GM23248 (cell line): ENCODE data around the gene NFIA. TPM values are rescaled to one million over a fixed set of nuclear protein-coding genes. Genes with fewer than 3 reads are reported as not detected.

Source experiments
- DNase-seq: peaks from one replicate; pipeline ENCODE4 v3.0.0-alpha.2; 2015
- H2AFZ ChIP-seq: fragments of 200-600 bp; sonication (generic); 2 replicates; pipeline ENCODE4 v1.6.1; 2016; ENCODE audit warnings: antibody characterized with exemption
- H3F3A ChIP-seq: fragments of 200-600 bp; sonication (generic); 2 replicates; pipeline ENCODE4 v1.6.1; 2016; ENCODE audit warnings: mild to moderate bottlenecking, antibody characterized with exemption, mixed run types; ENCODE audit not compliant: insufficient read depth
- H3K27ac ChIP-seq: fragments of 200-600 bp; sonication (generic); 2 replicates; pipeline ENCODE4 v1.5.1; 2016; ENCODE audit warnings: mild to moderate bottlenecking
- H3K27me3 ChIP-seq: fragments of 200-600 bp; sonication (generic); replicated peaks from 2 replicates; pipeline ENCODE4 v1.6.1; 2016; ENCODE audit warnings: mild to moderate bottlenecking; ENCODE audit not compliant: insufficient read depth
- H3K36me3 ChIP-seq: fragments of 200-600 bp; sonication (generic); 2 replicates; pipeline ENCODE4 v1.6.1; 2016; ENCODE audit warnings: low read depth, mild to moderate bottlenecking
- H3K4me1 ChIP-seq: fragments of 200-600 bp; sonication (generic); 2 replicates; pipeline ENCODE4 v1.6.1; 2016; ENCODE audit warnings: mild to moderate bottlenecking; ENCODE audit not compliant: insufficient read depth
- H3K4me2 ChIP-seq: fragments of 200-600 bp; sonication (generic); one replicate; pipeline ENCODE4 v1.6.1; 2016; ENCODE audit warnings: mild to moderate bottlenecking; ENCODE audit not compliant: unreplicated experiment
- H3K4me3 ChIP-seq: fragments of 200-600 bp; sonication (generic); 2 replicates; pipeline ENCODE4 v1.5.1; 2016; ENCODE audit warnings: mild to moderate bottlenecking
- H3K79me2 ChIP-seq: fragments of 200-600 bp; sonication (generic); 2 replicates; pipeline ENCODE4 v1.6.1; 2016; ENCODE audit warnings: mild to moderate bottlenecking; ENCODE audit not compliant: insufficient read depth
- H3K9ac ChIP-seq: fragments of 200-600 bp; sonication (generic); 2 replicates; pipeline ENCODE4 v1.6.1; 2016; ENCODE audit warnings: mild to moderate bottlenecking
- H3K9me2 ChIP-seq: fragments of 200-600 bp; sonication (generic); 2 replicates; pipeline ENCODE4 v1.6.1; 2016; ENCODE audit warnings: mixed run types, mild to moderate bottlenecking, moderate library complexity; ENCODE audit not compliant: insufficient read depth
- H3K9me3 ChIP-seq: fragments of 200-600 bp; sonication (generic); one replicate; pipeline ENCODE4 v1.6.1; 2017; ENCODE audit warnings: low read depth
- H4K20me1 ChIP-seq: fragments of 200-600 bp; sonication (generic); 2 replicates; pipeline ENCODE4 v1.6.0; 2016; ENCODE audit not compliant: insufficient read depth
- EZH2 ChIP-seq: fragments of 200-600 bp; sonication (generic); IDR thresholded peaks from 2 replicates; pipeline ENCODE4 v1.6.1; 2018; ENCODE audit warnings: antibody characterized with exemption, mild to moderate bottlenecking; ENCODE audit not compliant: insufficient read depth, poor library complexity, severe bottlenecking
- EZH2phosphoT487 ChIP-seq: fragments of 200-600 bp; sonication (generic); IDR thresholded peaks from 2 replicates; pipeline ENCODE4 v1.6.1; 2018; ENCODE audit warnings: antibody characterized with exemption, moderate library complexity, mild to moderate bottlenecking, low read depth; ENCODE audit not compliant: insufficient read depth
- WGBS, 2 experiments: methylation state at CpG; one replicate each; pipeline ENCODE4 v1.1.6; 2015 to 2017; ENCODE audit warnings: low lambda C conversion rate in 2 of 2, low coverage in 1 of 2; ENCODE audit errors: missing lambda C conversion rate in 2 of 2; 5-methylcytosine and 5-hydroxymethylcytosine counted together
- in situ Hi-C: fragments of 300-500 bp; cut with MboI; formaldehyde crosslinking; loops from 2 replicates; pipeline ENCODE4 v1.15.0; 2020
- polyA plus RNA-seq: library from polyadenylated mRNA; unstranded; fragments of >200 nt; fragmentation: Nextera tagmentation; extraction: Ambion mirVana; gene quantifications from 2 replicates; pipeline ENCODE4 v1.2.1, GENCODE V29; 2016
- total RNA-seq: library from RNA; depleted of rRNA; stranded (reverse); fragments of >200 nt; shearing (Covaris generic); gene quantifications from 2 replicates; pipeline ENCODE4 v1.2.3, GENCODE V29; 2014

Gene NFIA
- total and polyA plus RNA-seq, 2 experiments from 2014 or later: 3.4 to 8.8 TPM

DNA sequence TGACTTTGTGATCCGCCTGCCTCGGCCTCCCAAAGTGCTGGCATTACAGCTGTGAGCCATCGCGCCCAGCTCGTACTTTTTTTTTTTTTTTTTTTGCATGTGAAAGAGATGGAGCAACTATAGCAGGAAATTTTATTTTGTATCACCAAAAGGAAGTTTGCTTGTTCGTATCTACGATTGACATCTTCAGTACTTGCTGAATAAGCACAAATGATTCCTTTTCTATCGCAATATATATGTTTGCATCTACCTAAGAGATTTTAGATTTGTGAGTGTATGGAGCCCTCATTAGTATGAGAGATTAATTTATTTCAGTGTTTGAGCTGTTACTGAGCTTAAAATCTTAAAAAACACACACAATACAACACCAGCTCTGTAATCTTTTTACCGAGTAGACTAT lies 143.1 kb downstream of the NFIA start:
- H3K4me3 ChIP-seq: no peak overlapping the region

DNA sequence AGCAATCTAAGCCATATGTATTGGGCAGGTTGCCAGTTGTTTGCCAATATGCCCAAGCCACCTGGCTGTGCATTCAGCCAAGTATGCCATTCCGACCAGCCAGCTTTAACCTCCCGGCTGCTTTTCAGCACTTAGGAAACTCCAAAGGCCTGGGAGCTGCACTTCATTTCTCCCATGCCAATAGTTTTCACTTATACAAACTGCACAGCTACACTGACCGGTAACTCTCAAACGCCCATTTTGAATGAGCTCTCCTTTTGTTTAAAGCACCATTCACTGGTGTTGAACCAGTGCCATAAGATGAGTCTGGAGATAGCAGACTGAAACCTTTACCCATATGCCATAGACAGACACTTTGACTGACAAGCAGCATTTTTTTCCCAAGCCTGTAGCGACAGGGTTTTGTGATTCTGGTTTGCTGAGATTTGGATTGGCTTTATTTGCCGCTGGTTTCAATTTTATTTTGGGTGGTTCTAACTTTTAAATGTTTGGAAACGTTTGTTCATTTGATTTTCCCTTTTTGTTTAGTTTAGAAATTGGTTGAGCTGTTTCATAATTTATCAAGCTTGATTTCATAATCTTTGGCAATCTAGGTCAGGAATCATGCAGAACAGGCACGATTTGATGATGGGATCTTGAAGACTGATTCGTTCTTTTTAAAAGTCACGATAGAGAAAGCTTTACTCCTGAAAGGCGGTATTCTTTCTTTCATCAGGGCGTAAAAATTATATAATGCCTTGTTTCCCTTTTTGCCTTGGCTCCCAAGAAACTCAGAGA lies 144.6 kb downstream of the NFIA start:
- Histone ChIP-seq H3K27me3 (no peaks in the 10 kb centered on the region), H3K4me3 (peak overlapping the region; percentile 49), H3F3A (0 out of 2 replicates have a peak, but pooled peaks cover 5% of the 10 kb centered on the region), H3K79me2 (no peaks in the 10 kb centered on the region), H3K9ac (peak overlapping the region; percentile 27), H4K20me1 (no peaks in the 10 kb centered on the region), H2AFZ (peak overlapping the region; percentile 73), H3K4me1 (peaks cover under 1% of the 10 kb centered on the region; the same call in 1 of the 2 replicates), H3K4me2 (peak overlapping the region; percentile 74), H3K27ac (no peak overlapping the region), H3K36me3 (no peaks in the 10 kb centered on the region), H3K9me2 (no peaks in the 10 kb centered on the region), H3K9me3 (no peaks in the 10 kb centered on the region)
- in situ Hi-C loops: no loop called here
- 7 to 10% methylated on average over 12 of the region's 12 CpGs for WGBS, 2 experiments
- TF ChIP-seq EZH2phosphoT487 (no peak), EZH2 (no peak)
- DNase-seq: peak; percentile 48

More for the DNA sequence above, 143.1 kb downstream of the NFIA start:
- H4K20me1 ChIP-seq: no peaks in the 10 kb centered on the region
- H3K4me1 ChIP-seq: peaks cover 10% of the 10 kb centered on the region; the same call in 1 of the 2 replicates
- 0 out of 2 replicates have a peak, but pooled peaks cover 5% of the 10 kb centered on the region for H3F3A ChIP-seq
- no peak overlapping the region for H2AFZ ChIP-seq
- H3K9ac ChIP-seq: no peak overlapping the region
- in situ Hi-C loops: no loop called here
- 95% methylated on average over 9 of the region's 9 CpGs for WGBS, 2 experiments
- TF ChIP-seq EZH2phosphoT487: no peak
- TF ChIP-seq EZH2: no peak
- H3K79me2 ChIP-seq: no peaks in the 10 kb centered on the region
- H3K9me2 ChIP-seq: no peaks in the 10 kb centered on the region
- H3K9me3 ChIP-seq: no peaks in the 10 kb centered on the region
- no peak overlapping the region for H3K4me2 ChIP-seq
- no peak overlapping the region for H3K27ac ChIP-seq
- H3K27me3 ChIP-seq: no peaks in the 10 kb centered on the region
- H3K36me3 ChIP-seq: no peaks in the 10 kb centered on the region
- no peak for DNase-seq

DNA sequence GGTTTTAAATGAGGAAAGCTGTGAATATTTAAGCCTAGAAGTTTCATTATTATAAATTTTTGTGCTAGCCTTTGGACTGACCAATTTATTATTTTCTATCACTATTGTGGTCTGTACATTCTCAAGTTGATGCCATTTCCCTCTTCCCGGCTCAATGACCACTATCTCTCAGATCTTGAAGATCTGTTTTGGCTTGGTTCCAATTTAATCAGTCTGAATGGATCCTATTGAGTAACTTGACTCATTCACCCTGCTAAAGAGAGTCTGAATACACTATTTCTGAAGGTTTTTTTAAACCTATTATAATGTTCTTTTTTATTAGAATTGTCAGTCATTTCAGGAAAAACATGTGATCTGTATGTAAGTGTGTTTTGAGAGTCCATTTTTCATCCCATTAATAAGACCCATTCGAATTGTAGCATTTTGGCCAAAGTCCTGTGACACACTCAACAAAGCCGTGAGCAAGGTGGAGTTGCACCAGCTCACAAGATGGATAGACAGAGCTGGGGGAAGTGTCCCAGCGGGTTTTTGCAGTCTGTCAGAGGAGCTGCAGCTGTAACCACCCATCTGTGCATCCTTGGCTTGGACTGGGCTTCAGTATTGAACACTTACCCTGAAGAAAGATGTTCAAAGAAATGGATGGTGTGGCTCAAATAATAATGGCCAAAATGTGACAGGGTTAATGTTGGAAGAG lies 145.6 kb downstream of the NFIA start:
- H3K9ac ChIP-seq: no peak overlapping the region
- no peaks in the 10 kb centered on the region for H3K9me3 ChIP-seq
- H3K4me2 ChIP-seq: peak overlapping the region; percentile 74
- in situ Hi-C loops: no loop called here
- no peak for TF ChIP-seq EZH2
- TF ChIP-seq EZH2phosphoT487: no peak
- no peaks in the 10 kb centered on the region for H3K9me2 ChIP-seq
- DNase-seq: no peak
- no peaks in the 10 kb centered on the region for H3K36me3 ChIP-seq
- no peaks in the 10 kb centered on the region for H3K79me2 ChIP-seq
- H3K27me3 ChIP-seq: no peaks in the 10 kb centered on the region
- 0 out of 2 replicates have a peak, but pooled peaks cover 5% of the 10 kb centered on the region for H3F3A ChIP-seq
- no peak overlapping the region for H3K27ac ChIP-seq
- H2AFZ ChIP-seq: no peak overlapping the region
- 79 to 83% methylated on average over 4 of the region's 4 CpGs for WGBS, 2 experiments
- no peak overlapping the region for H3K4me3 ChIP-seq
- H4K20me1 ChIP-seq: no peaks in the 10 kb centered on the region
- no peaks in the 10 kb centered on the region for H3K4me1 ChIP-seq

DNA sequence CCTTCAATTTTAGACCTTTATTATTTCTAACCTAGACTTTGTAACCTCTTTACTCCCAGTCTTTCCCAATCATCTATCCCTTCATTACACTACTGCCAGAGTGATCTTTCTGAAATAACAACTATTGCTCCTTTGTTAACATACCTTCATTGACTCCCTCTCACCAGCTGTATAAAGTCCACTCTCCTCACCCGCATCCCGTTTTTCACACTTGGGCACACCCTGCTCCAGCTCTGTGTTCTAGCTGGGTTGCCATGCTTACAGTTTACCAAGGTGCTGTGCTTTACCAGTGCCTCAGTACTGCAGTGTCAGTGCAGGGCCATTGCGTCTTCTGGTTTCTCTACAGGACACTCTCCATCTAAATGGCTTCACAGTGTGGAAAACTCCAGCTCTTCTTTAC lies 148.2 kb downstream of the NFIA start:
- no peaks in the 10 kb centered on the region for H3K4me1 ChIP-seq
- H3F3A ChIP-seq: 0 out of 2 replicates have a peak, but pooled peaks cover 5% of the 10 kb centered on the region
- H4K20me1 ChIP-seq: no peaks in the 10 kb centered on the region
- no peaks in the 10 kb centered on the region for H3K9me2 ChIP-seq
- H2AFZ ChIP-seq: no peak overlapping the region
- no peak overlapping the region for H3K4me2 ChIP-seq
- no peaks in the 10 kb centered on the region for H3K27me3 ChIP-seq
- H3K4me3 ChIP-seq: no peak overlapping the region
- no peak for TF ChIP-seq EZH2
- no peak for TF ChIP-seq EZH2phosphoT487
- in situ Hi-C loops: no loop called here
- WGBS, 2 experiments: 95 to 99% methylated on average over 3 of the region's 3 CpGs
- no peak overlapping the region for H3K27ac ChIP-seq
- H3K9me3 ChIP-seq: no peaks in the 10 kb centered on the region
- H3K79me2 ChIP-seq: no peaks in the 10 kb centered on the region
- no peak overlapping the region for H3K9ac ChIP-seq
- no peak for DNase-seq
- H3K36me3 ChIP-seq: no peaks in the 10 kb centered on the region
